NCI-H1048 (cell line): ENCODE results near the gene CFAP73.

Experiments used
- DNase-seq: peaks from one replicate; lab custom pipeline; 2025; lab: John Stamatoyannopoulos, UW

Gene CFAP73

GRCh38 chr12:113164014-113164413 is 14.5 kb downstream of the CFAP73 start:
- DNase-seq, result no peak

GRCh38 chr12:113165521-113166450 is 16.3 kb downstream of the CFAP73 start:
- no peak for DNase-seq

DNA sequence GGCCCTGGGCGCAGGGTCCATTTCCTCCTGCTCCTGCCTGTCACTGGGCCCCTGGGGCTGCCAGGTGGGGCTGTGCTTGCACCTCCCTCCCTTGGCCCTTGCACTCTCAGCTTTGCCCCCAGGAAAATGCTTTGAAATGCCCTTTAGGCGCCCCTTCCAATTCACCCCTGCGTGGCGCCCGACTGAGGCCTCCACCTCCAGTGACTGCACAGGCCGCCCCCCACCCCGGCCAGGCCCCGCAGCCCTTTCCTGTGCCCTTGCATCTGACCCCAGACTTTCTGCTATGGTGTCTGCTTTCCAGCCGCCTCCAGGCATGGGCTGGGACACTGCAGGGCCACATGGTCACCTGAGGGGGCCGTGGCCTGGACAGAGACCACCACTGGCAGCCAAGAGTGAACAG is 18.3 kb downstream of the CFAP73 start:
- DNase-seq, result no peak

- DNase-seq, result no peak
These were observed 20.2 kb downstream of the CFAP73 start for GRCh38 chr12:113169697-113170096.

DNA sequence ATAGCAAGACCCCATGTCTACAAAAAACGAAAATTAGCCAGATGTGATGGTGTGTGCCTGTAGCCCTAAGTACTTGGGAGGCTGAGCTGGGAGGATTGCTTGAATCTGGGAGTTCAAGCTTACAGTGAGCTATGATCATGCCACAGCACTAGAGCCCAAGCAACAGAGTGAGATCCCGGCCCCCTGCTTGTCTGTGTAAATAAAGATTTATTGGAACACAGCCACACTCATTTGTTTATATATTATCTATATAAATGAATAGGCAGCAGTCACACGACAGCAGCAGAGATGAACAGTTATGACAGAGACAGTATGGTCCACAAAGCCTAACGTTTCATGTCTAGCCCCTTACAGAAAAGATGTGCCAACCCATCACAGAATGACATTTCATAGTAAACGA is 20.9 kb downstream of the CFAP73 start:
- no peak for DNase-seq

GRCh38 chr12:113170926-113171325 is 21.4 kb downstream of the CFAP73 start:
- no peak for DNase-seq

DNA sequence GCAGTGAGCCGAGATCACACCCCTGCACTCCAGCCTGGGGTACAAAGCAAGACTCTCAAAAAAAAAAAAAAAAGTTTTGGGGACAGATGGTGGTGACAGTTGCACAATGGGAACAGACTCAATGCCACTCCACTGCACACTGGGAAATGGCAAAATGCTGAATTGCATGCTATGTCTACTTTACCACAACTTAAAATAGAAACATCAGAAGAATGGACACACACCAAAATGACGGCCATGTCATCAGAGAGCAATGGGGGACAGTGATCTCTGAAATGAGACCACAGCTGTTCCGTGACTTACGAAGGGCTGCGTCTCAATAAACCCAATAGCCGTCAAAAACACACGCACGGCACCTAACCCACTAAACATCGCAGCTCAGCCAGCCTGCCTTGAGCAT is 22.0 kb downstream of the CFAP73 start:
- no peak for DNase-seq

- DNase-seq, result no peak
These were observed 22.7 kb downstream of the CFAP73 start for GRCh38 chr12:113172185-113172584.

DNA sequence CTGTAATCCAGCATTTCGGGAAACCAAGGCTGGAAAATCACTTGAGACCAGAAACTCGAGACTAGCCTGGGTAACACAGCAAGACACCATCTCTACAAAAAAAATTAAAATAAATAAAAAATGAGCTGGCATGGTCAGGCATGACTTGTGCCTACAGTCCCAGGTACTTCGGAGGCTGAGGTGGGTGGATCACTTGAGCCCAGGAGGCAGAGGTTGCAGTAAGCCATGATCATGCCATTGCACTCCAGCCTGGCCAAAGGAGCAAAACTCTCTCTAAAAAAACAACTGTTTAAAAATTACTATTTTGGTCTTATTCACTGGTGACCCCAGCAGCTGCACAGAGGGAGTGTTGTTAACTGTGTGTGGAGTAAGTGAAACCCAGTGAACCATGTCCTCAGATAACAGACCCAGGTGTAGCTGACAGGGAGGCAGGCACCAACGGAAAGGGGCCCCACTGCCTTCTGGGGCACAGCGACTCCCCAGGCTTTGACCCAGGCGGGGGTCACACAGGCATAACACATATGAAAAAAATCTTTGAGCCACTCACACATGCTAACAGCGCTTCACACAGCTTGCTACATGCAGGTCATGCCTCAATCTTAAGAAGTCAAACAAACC is 23.7 kb downstream of the CFAP73 start:
- DNase-seq, result no peak

GRCh38 chr12:113174461-113175384 is 25.2 kb downstream of the CFAP73 start:
- no peak for DNase-seq

DNA sequence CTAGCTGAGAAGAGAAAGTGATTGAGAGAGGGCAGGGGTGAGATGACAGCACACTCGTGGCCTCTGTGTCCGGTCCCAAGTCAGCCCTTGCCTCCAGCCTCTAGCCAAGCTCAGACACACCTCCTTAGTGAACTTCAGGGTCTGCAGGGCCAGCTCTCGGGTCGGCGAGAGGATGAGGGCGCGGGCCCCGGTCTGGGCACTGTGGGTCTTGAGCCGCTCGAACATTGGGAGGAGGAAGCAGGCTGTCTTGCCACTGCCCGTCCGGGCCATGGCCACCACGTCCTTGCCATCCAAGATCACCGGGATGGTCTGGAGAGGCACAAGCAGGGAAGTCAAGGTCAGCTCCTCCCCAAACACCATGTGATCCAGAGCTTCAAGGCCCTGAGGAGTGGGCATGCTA is 29.5 kb downstream of the CFAP73 start:
- DNase-seq, result no peak

DNA sequence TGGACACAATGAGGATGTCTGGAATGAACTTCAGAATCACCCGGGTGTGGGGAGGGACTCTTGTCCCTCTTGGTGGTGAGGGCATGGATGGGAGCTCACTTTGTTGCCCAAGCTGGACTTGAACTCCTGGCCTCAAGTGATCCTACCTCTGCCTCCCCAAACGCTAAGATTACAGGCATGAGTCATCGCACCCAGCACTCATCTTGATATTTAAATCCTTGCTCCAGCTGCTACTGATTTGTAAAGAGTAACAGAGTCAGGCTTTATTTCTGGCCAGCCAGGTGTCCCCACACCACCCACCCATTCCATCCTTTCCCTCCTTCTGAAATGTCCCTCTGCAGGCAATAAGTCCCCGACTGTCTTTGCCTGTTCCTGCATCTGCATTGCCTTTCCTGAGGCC is 30.8 kb downstream of the CFAP73 start:
- no peak for DNase-seq

DNA sequence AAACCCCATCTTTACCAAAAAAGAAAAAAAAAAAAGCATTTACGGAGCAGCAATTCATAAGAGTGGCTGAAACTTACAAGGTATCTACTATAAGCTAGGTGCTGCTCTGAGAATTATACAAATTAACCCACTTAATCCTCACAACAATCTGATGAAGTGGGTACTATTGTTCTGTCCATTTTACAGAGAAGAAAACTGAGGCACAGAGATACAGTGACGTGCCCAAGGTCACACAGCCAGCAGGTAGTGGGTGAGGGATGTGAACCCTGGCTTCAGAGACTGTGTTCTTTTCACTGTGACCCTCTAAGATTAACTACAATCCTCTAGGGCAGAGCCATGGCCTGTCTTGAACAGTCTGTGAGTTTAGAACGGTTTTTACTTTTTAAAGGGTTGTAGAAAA is 32.5 kb downstream of the CFAP73 start:
- DNase-seq, result no peak

GRCh38 chr12:113183030-113183589 is 33.6 kb downstream of the CFAP73 start:
- DNase-seq, result no peak

DNA sequence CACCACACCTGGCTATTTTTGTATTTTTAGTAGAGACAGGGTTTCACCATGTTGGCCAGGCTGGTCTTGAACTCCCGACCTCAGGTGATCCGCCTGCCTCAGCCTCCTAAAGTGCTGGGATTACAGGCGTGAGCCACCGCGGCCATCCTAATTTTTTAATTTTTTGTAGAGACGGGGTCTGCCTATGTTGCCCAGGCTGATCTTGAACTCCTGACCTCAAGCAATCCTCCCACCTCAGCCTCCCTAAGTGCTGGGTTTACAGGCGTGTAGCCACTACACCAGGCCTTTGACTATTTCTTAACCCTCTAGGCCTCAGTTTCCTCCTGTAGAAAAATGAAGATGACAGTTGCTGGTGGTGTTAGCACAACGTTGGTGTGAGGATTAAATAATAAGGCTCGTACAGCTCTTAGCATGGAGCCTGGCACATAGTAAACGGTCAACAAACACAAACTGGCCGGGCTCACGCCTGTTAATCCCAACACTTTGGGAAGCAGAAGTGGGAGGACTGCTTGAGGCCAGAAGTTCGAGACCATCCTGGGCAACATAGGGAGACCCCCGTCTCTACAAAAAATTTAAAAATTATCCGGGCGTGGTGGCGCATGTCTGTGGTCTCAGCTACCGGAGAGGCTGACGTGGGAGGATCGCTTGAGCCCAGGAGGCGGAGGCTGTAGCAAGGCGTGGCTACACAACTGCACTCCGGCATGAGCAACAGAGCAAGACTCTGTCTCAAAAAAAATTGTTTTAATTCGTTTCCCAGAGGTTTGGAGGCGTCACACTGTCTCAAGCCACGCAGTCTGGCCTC is 34.8 kb downstream of the CFAP73 start:
- DNase-seq, result peak; percentile 65

- peak; percentile 65 for DNase-seq
These were observed 35.3 kb downstream of the CFAP73 start for GRCh38 chr12:113184900-113185179.

GRCh38 chr12:113185180-113186032 is 35.9 kb downstream of the CFAP73 start, which contains the start of the genes DDX54 and RITA1:
Gene DDX54, minus strand, starts transcription at chr12:113185478. Its CDS starts 27 bp downstream, at chr12:113185451.
Gene RITA1, plus strand, starts transcription at chr12:113185721. Its CDS starts 1,026 bp downstream, at chr12:113186747.
- peak; percentile 34 for DNase-seq

- DNase-seq, result no peak
These were observed 36.5 kb downstream of the CFAP73 start for GRCh38 chr12:113186033-113186365.

DNA sequence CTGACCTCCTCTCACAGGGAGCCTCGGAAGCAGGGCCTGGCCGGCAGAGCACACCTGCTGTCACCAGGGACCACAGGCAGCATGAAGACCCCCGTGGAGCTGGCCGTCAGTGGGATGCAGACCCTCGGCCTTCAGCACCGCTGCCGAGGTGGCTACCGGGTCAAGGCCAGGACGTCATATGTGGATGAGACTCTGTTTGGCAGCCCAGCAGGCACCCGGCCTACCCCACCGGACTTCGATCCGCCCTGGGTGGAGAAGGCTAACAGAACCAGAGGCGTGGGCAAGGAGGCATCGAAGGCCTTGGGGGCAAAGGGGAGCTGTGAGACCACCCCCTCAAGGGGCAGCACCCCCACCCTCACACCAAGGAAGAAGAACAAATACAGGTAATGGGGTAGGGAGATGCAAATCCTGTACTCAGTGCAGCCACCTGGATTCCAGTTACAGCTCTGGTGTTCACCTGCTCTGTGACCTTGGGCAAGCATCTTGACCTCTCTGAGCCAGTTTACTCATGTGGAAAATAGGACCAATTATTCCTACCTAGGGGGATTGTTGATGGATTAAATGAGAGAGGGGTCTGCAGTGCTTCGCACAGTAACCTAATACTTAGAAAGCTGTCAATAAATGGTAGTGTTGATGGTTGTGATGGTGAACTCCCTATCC is 37.3 kb downstream of the CFAP73 start:
- no peak for DNase-seq

- no peak for DNase-seq
These were observed 39.8 kb downstream of the CFAP73 start for GRCh38 chr12:113189361-113189760.
